ENCODE data around the gene YY1. TPM values are rescaled to one million over a fixed set of nuclear protein-coding genes. Genes with fewer than 3 reads are reported as not detected.
A peak's percentile ranks its signal among the peaks of the same experiment; 100 is the strongest.
"Not testable (repeated sequence)": the region's sequence is repeated elsewhere in the genome, so short reads cannot be mapped to it uniquely, and the experiment has no call there.

The YY1 gene
- total RNA-seq, 1 donor from 2014 or later: 40.4 TPM

- no peak for DNase-seq (ENCODE audit: low spot score)
These were observed 56.6 kb downstream of the YY1 start for GRCh38 chr14:100295376-100296105.

DNA sequence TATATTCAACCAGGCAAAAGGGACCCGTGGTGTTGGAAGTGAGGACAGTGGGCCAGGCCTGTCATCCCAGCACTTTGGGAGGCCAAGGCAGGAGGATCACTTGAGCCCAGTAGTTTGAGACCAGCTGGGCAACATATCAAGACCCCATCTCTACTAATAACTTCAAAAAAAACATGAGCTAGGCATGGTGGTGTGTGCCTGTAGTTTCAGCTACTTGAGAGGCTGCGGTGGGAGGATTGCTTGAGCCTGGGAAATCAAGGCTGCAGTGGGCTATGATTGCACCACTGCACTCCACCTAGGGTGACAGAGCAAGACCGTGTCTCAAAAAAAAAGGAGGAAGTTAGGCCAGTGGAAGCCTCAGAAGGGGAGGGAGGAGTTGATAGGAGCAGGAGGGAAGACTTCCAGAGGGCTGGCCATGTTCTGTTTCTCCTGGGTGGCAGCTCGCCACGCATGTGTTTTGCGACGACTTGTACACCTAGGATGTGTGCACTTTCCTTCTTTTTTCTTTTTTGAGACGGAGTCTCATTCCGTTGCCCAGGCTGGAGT lies 57.2 kb downstream of the YY1 start:
- no peak for DNase-seq (ENCODE audit: low spot score)

DNA sequence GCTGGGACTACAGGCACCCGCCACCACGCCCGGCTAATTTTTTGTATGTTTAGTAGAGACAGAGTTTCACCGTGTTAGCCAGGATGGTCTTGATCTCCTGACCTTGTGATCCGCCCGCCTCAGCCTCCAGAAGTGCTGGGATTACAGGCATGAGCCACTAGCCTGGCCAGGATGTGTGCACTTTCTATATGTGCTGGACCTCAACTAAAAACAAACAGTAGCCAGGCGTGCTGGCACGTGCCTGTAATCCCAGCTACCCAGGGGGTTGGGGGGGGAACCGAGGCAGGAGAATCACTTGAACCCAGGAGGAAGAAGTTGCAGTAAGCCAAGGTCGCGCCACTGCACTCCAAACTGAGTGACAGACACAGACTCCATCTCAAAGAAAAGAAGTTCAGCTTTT lies 57.8 kb downstream of the YY1 start:
- not testable (repeated sequence) for DNase-seq (ENCODE audit: low spot score)

DNA sequence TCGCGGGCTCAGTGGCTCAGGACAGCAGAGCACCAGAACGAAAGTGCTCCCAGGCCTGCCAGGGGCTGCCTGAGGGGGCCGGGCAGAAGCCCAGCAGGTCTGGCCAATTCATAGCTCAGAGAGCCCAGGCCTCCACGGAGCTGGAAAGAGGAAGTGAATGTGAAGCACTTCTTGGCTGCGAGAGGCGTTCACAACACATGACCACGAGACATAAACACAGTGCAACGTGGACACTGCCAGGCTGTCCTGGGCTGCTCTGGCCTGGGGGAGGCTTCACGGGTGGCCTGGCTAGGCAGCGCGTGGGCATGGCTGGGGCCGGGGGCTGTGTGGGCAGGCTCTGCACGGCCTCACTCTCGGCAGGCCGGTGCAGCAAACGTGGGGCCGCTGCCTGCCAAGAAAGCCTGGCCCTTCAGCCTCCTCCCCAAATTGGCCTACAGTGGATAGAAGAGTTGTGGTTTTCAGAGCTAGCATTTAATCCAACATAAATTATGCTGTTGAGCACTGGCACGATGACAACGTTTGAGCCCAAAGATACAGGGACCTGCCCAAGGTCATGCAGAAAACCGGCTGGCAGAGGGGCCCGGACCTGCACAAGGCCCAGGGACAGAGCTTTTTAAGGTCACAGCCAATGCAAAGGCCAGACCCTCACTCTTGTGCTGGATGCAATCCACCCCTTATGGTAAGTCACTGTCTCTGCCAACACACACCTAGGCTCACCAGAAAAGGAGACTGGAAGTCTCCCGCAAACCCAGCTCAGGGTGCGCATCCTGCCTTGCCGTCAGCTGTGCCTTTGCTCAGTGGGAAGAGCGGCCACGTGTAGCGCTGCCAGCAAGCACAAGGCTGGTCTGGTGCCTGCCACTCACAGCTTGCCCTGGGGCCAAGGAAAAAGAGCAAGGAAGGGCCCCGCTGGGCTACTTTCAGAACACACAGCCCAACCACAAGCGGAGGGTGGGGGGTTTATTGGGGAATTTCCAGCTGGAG lies 58.7 kb downstream of the YY1 start:
- peak; percentile 58 for DNase-seq (ENCODE audit: low spot score)

- no peak for DNase-seq (ENCODE audit: low spot score)
These were observed 59.8 kb downstream of the YY1 start for GRCh38 chr14:100298551-100299237.

DNA sequence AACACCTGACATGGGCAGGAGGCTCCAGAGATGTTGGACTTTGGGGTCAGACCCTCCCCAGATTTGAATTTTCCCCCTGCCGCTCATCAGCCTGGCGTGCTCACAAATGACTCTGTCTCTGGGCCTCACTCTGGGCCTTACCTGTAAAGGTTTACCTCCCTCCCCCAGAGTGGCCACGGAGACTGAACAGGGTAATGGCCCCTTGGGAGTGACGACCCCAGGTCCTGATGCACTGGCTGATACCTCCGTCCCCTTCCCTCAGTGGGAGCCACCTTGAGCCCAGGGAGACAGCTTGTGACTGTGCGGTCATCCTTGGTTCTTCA lies 60.3 kb downstream of the YY1 start:
- no peak for DNase-seq (ENCODE audit: low spot score)

GRCh38 chr14:100302616-100303015 lies 63.7 kb downstream of the YY1 start:
- DNase-seq (ENCODE audit: low spot score): no peak

GRCh38 chr14:100303179-100303578 lies 64.2 kb downstream of the YY1 start:
- DNase-seq (ENCODE audit: low spot score): no peak

GRCh38 chr14:100303925-100304324 lies 65.0 kb downstream of the YY1 start:
- DNase-seq (ENCODE audit: low spot score): no peak

DNA sequence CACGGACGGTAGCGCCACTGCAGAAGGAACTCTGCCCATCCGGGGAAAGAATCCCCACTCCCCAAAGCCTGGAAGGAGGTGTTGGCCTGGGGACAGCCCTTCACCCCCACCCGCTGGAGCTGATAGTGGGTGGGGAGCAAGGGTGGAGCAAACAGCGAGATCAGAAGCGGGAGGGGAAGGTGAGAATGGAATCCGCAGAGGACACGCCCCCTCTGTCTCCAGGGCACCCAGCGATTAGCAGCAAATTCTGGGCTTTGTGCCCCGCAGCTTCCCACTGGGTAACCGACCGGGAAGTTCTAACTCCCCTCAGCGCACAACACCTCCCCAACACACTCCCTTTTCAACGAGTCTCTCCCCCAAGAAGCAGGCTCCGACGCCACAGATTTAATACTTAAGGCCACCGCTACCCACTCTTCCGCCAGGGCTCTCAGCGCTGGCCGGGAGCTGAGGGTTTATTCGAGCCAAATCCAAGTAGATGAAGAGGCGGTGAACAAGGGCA lies 65.9 kb downstream of the YY1 start:
- peak; percentile 43 for DNase-seq (ENCODE audit: low spot score)

GRCh38 chr14:100305324-100306100 lies 66.6 kb downstream of the YY1 start:
- DNase-seq (ENCODE audit: low spot score): no peak

DNA sequence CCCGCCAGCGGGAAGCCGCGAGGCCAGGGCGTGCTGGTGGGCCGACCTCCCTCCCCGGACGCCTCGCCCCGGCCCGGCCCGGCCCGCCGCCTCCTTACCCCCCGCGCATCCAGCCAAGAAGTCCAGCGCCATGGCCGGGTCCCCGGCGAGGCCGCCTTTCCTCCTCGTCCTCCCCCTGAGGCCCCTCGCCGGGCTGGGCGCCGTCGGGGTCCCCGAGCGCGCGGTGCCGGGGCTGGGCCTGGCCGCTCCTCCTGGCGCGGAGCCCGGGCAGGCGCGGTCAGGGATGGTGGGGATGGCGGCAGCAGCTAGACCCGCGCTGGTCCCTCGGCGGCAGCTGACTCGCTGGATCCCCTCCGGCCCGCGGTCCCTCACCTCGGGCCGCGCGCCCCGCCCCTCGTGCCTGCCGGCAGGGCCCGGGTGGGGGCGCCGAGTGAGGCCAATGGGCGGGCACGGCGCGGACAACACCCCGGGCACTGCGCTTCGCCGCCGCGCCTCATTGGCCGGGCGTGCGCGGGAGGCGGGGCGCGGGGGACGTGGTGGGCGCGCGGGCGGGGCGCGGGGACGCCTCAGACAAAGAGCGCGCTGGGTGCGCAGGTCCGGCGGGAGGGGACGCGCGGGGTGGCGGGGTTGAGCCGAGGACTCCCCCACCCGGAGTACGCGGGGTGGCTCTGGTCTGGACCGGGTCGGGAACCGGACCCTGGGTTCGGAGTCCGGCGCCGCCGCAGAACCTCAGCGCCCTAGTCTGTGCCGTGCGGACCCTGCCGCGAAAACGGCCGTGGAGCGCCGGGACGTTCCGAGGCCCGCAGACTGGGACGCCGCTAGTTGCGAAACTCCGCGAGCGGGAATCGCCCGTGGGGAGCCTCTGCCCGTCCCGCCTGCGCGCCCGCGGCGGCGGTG lies 67.4 kb downstream of the YY1 start, which contains the start of gene SLC25A29:
SLC25A29 (minus strand) TSS at position 344 of the 897 bp plus-strand sequence; CDS start at position 132, 212 bp downstream.
- DNase-seq (ENCODE audit: low spot score): peak; percentile 91

GRCh38 chr14:100306998-100307765 lies 68.2 kb downstream of the YY1 start:
- no peak for DNase-seq (ENCODE audit: low spot score)

GRCh38 chr14:100307766-100308426 lies 69.0 kb downstream of the YY1 start:
- no peak for DNase-seq (ENCODE audit: low spot score)

DNA sequence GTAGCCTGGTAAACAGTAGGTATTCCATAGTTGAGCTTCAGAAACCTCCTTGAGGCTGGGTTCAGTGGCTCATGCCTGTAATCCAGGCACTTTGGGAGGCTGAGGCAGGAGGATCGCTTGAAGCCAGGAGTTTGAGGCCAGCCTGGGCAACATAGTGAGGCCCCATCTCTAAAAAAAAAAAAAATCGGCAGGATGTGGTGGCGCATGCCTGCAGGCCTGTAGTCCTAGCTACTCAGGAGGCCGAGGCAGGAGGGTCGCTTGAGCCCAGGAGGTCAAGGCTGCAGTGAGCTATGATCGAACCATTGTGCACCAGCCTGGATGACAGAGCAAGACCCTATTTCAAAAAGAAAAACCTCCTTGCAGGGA lies 69.5 kb downstream of the YY1 start:
- not testable (repeated sequence) for DNase-seq (ENCODE audit: low spot score)

DNA sequence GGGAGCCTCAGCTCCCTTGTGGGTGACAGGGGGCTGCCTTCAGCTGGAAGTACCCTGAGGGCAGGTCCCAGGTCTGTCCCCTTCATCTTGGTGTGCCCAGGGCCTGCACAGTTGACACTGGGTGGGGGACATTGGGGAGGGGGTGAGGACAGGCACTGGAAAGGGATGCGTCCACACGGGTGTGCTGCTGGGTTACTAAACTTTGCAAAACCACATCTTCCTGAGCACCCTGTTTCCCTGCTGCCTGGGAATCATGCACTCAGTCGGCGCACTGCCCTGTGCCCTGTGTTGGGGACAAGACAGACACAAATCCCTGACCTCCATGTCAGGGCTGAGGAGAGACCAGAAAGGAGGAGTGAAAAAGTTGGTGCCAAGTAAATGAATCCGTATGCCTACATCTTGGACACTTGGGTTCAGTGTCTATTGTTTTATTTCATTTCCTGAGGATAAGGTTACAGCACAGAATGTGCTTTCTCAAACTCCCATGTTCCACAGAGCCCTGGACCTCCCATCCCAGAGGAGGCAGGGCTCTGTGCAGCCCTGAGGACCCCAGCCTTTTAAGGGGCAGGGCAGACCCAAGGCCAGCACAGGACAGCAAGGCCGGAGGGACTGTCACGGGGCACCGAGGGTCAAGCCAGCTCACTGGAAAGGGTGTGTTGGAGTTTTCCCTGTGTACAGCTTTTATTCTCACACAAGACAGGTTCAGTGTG lies 70.2 kb downstream of the YY1 start:
- DNase-seq (ENCODE audit: low spot score): no peak

GRCh38 chr14:100312110-100312876 lies 73.3 kb downstream of the YY1 start:
- not testable (repeated sequence) for DNase-seq (ENCODE audit: low spot score)

All from umbilical cord (tissue), 2 donors.